Stomach (tissue), 4 donors: ENCODE results near the gene RASAL3.

ENCODE experiments used
- POLR2A ChIP-seq, 4 donors: fragments of 450-650 bp; IDR thresholded peaks; one replicate each; pipeline ENCODE4 v1.6.1; 2016; ENCODE audit warnings: antibody characterized with exemption in 4 of 4, control low read depth in 2 of 4, mild to moderate bottlenecking in 1 of 4, moderate library complexity in 1 of 4
- TF ChIP-seq, protein P1 (sequence below), 7 experiments: fragments of 450-650 bp in 4 of 7; fragments of 200-600 bp in 3 of 7; sonication (generic) in 3 of 7; IDR thresholded peaks; one replicate each; pipeline ENCODE4 v1.5.1; 2016 to 2019; ENCODE audit warnings: antibody characterized with exemption in 7 of 7, control low read depth in 2 of 7, mild to moderate bottlenecking in 1 of 7

- TF ChIP-seq, protein P1, sequence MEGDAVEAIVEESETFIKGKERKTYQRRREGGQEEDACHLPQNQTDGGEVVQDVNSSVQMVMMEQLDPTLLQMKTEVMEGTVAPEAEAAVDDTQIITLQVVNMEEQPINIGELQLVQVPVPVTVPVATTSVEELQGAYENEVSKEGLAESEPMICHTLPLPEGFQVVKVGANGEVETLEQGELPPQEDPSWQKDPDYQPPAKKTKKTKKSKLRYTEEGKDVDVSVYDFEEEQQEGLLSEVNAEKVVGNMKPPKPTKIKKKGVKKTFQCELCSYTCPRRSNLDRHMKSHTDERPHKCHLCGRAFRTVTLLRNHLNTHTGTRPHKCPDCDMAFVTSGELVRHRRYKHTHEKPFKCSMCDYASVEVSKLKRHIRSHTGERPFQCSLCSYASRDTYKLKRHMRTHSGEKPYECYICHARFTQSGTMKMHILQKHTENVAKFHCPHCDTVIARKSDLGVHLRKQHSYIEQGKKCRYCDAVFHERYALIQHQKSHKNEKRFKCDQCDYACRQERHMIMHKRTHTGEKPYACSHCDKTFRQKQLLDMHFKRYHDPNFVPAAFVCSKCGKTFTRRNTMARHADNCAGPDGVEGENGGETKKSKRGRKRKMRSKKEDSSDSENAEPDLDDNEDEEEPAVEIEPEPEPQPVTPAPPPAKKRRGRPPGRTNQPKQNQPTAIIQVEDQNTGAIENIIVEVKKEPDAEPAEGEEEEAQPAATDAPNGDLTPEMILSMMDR (IDR thresholded peaks at IDR 0.05): no peak
- no peak for TF ChIP-seq POLR2A (IDR thresholded peaks at IDR 0.05)
These were observed 32.3 kb downstream of the RASAL3 start for GRCh38 chr19:15432018-15432494.
